HUDEP-2 (cell line): ENCODE results near the gene GOLGA5.
"Not testable (repeated sequence)": the region's sequence is repeated elsewhere in the genome, so short reads cannot be mapped to it uniquely, and the experiment has no call there.

Experiments used
- DNase-seq, 76 experiments: peaks; one replicate each; lab custom pipeline; 2025; ENCODE audit not compliant: unreplicated experiment in 76 of 76; lab: John Stamatoyannopoulos, UW

The GOLGA5 gene

DNA sequence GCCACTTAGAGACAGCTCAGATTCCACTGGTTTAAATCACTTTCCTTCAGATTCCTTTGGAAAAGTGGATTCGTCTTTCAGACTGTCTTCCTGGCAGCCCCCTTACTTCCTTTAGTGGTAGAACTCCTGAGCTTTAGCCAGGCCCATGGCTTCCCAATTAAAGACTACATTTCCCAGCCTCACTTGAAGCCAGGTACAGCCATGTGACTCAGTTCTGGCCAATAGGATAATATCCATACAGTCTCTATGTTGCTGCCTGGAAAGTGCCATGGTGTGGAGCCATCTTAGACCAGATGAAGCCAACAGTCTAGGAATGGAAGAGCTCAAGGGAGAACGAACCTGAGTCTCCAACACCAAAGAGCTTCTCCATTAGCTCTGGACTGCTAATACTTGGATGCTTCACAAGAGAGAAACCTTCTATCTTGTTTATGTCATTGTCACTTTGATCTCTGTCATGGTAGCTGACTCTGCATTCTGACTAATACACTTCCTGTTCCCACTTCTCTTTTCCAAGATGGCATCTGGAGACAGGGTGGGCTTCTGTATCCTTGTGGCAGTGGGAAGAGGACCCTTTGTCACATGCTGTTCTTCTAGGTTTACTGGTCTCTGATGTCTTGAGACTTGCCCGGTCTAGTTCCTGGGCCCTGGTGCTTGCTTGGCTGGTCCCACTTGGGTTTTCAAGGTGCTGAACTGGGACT, 15.1 kb upstream of the GOLGA5 start:
- DNase-seq, result not testable (repeated sequence)

DNA sequence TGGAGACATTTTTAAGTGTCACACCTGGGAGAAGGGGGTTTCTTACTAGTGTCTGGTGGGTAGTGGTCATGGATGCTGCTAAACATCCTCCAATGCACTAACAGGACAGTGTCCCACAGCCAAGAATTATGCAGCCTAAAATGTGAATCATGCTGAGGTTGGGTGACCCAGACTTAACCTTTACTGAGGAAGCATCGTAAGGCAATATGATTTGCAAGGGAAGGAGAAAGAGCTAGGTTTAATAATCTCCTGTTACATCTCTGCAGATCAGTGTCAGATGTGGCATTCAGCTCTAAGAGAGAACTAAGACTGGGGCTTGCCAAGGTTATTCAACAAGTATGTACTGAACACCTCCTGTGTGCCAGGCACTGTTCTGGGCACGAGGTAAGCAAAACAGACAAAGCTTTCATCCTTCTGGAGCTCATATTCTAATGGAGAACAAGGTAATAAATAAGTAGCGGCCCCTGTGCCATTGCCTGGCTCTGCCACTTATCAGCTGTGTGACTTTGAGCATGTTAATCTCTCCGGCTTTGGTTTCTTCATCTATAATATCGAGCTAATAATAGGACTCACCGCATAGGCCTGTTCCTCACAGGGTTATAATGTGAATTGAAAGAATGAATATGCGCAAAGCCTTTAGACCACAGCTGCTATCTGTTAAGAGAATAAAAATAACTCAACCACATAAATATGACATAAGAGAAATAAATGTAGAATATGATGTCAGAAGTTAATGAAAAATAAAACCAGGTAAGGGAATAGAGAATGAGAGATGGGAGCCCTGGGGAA, 13.5 kb upstream of the GOLGA5 start:
- DNase-seq, result no peak

DNA sequence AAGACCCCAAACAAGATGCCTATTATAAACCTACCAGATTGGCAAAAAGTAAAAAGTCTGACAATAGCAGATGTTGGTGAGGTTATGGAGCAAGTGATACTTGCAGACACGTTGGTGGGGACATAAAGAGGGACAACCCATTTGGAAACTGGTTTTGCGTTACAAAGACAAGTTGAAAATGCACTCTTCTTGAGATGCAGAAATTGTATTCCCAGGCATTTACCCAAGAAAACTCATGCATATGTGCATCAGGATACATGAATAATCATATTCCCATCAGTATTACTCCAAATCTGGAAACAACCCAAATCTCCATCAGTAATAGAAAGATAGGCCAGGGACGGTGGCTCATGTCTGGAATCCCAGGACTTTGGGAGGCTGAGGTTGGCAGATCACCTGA, 12.8 kb upstream of the GOLGA5 start:
- no peak for DNase-seq

- DNase-seq, result peak in 35 of 76 experiments; percentile 1 to 66 (median 29)
Observed at GRCh38 chr14:92783813-92784431, 10.2 kb upstream of the GOLGA5 start.

- DNase-seq, result peak in 70 of 76 experiments; percentile 7 to 78 (median 50)
Observed at GRCh38 chr14:92785667-92786426, 8.3 kb upstream of the GOLGA5 start.

DNA sequence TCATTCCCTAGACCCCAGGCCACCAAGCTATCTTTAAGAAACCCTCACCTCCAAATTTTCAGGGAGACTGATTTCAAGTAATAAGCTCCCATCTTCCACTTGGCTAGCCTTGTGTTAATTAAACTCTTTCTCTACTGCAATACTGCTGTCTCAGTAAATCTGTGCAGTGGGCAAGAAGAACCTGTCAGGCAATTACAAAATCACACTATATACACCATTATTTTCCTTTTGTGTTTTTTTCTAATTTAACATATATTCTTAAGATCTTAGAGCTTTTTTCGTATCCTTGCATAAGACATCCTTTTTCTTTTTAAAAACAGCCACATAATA, 7.7 kb upstream of the GOLGA5 start:
- no peak for DNase-seq

- no peak for DNase-seq
Observed at GRCh38 chr14:92787554-92787953, 6.6 kb upstream of the GOLGA5 start.

DNA sequence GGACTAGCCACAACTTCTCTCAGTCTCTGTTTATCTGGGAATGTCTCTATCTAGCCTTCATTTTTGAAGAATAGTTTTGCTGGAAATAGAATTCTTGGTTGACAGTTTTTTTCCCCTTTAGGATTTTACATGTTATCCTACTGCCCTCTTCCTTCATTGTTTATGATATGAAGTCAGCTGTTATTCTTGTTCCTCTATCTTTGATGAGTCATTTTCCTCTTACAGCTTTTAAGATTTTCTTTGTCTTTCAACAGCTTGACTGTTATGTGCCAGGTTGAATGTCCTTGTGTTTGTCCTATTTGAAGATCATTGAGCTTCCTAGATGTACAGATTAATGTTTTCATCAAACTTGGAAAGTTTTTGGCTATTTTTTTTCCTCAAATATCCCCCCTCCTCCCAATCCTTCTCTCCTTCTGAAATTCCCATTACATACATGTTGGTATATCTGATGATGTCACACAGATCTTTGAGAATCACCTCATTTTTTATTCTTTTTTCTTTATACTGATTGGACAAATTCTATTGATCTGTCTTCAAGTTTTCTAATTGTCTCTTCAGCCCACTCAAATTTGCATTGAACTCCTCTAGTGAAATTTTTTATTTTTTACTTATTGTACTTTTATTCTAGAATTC, 4.5 kb upstream of the GOLGA5 start:
- no peak for DNase-seq

GRCh38 chr14:92792885-92793284, 1.2 kb upstream of the GOLGA5 start:
- DNase-seq, result no peak

DNA sequence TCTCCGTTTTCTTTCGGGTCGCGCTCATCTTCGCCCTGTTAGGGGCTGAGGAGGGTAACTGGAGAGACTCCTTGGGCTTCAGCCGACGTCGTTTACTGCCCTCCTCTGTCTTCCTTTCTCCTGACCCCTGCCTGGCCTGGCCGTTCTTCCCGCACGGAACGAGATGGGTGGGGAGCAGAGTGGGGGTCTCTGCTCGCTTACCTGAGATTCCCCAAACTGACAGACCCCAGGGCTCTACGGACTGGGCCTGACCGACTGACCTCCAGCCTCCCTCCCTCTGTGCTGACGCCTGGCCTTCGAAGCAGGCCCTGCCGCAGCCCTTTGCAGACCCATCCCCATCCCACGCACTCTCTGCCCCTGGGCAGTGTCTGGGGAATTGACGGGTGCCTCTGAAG, 439 bp downstream of the GOLGA5 start:
- no peak for DNase-seq

DNA sequence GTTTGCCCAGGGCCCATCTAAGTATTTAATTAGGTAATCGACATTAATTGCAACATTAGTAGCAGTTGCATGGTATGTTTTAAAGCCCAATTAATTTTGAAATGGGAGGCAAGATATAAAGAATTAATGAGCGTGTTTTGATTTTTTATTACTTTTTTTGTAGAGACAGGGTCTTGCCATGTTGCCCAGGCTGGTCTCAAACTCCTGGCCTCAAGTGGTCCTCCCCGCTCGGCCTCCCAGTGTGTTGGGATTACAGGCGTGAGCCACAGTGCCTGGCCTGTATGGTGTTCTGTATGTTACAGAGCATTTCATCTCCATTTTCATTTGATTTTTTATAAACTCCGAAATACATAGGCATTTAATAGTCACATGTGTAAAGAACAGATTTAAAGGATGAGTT, 856 bp downstream of the GOLGA5 start:
- peak in 1 of 76 experiments; percentile 3 for DNase-seq

- DNase-seq, result no peak
Observed at GRCh38 chr14:92797935-92798653, 4.0 kb downstream of the GOLGA5 start.

GRCh38 chr14:92798811-92799210, 4.7 kb downstream of the GOLGA5 start:
- DNase-seq, result no peak

- DNase-seq, result no peak
Observed at GRCh38 chr14:92800012-92800411, 5.9 kb downstream of the GOLGA5 start.

GRCh38 chr14:92800525-92800924, 6.4 kb downstream of the GOLGA5 start:
- DNase-seq, result no peak

DNA sequence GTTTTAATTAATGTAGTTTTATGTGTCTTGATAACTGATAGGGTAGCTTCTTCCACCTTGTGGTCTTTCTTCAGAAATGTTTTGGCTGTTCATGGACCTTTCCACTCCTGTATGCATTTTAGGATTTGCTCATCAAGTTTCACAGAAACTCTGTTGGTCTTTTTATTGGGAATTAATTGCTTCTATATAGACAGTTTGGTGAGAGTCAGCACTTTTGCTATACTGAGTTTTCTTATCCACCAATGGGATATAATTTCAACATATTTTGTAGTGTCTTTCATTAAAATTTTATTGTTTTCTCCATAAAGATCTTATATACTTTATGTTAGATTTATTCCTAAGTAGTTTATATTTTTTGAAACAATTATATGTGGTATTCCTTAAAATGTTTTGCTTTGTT, 7.8 kb downstream of the GOLGA5 start:
- peak in 1 of 76 experiments; percentile 6 for DNase-seq

GRCh38 chr14:92802678-92803077, 8.6 kb downstream of the GOLGA5 start:
- DNase-seq, result no peak

- DNase-seq, result no peak
Observed at GRCh38 chr14:92813201-92813600, 19.1 kb downstream of the GOLGA5 start.

DNA sequence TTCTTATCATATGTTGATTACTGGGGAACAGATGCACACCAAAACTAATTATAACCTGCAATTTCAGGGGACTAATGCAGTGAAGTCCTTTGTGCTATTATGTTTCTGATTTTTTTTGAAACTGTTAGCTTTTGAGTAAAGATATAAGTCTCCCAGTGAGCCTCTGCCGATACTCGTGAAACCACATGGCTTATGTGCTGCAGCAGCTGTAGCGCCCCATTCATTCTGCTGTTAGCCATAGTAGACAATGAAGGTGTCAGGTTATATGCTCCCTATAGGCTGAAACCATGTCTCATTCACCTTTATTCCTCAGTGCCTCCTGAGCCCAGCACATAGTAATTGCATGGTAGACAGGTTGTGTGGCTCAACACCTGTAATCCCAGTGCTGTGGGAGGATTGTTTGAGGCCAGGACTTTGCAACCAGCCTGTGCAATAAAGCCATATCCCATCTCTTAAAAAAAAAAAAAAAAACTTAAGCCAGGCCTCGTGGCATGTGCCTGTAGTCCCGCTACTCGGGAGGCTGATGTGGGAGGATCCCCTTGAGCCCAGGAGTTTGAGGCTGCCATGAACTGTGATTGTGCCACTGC, 25.0 kb downstream of the GOLGA5 start:
- no peak for DNase-seq
